Coronary artery (tissue), 2 donors: Measurements from ENCODE around the gene SH3D19.

Experiments used
- DNase-seq: peaks from one replicate; pipeline ENCODE4 v3.0.0-alpha.2; 2017; ENCODE audit warnings: low spot score
- H3K27ac ChIP-seq, 2 donors: fragments of 200-600 bp; sonication (generic); one replicate each; pipeline ENCODE4 v1.5.1; 2016 to 2019
- H3K4me3 ChIP-seq: fragments of 200-600 bp; sonication (generic); 2 replicates; pipeline ENCODE4 v1.5.1; 2016; ENCODE audit warnings: mild to moderate bottlenecking, moderate library complexity
- TF ChIP-seq, protein P1 (sequence below): fragments of 200-600 bp; sonication (generic); IDR thresholded peaks from one replicate; pipeline ENCODE4 v1.5.1; 2019; ENCODE audit warnings: antibody characterized with exemption

The SH3D19 gene

DNA sequence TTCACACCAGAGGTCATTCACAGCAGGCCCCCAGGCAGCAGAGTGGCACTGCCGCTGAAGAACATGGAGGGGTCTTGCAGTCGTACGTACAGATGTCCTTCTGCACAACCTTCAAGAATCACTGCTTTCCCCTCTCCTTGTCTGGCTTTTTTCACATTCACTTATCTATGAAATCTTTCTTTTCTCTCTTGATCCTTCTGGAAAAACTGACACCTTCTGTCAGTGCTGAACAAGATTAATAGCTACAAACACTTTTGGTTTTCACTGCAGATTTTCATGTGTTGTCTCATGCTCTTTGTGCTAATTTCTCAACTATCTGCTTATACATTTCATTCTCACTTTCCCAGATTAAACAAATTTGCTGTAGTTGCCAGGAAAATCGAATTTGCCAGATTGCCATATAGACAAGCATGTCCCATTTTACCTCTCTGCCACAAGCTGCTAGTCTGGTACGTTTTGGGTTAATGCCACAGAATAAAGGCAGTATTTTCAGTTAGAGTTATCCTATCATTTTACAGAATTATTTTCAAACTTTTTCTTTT lies 142.9 kb downstream of the SH3D19 start:
- no peak overlapping the region for H3K27ac ChIP-seq

DNA sequence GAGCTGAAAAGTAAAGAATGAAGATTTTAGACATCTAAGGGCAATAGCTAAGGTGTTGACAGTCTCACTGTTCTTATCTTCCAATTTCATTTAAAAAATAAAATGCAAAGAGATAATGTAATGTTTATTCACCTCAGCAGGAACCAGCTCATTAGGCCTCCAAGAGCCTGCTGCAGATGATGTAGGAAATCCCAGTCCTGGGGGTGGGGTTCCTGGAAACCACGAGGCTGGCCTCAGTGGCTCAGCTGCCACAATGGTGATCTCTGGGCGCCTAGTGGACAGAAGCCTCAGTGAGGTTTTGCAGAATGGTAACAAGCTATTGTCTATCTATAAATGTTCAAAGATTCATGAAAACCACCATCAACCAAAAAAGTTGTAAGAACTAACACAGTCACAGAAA lies 148.7 kb downstream of the SH3D19 start:
- TF ChIP-seq, protein P1, sequence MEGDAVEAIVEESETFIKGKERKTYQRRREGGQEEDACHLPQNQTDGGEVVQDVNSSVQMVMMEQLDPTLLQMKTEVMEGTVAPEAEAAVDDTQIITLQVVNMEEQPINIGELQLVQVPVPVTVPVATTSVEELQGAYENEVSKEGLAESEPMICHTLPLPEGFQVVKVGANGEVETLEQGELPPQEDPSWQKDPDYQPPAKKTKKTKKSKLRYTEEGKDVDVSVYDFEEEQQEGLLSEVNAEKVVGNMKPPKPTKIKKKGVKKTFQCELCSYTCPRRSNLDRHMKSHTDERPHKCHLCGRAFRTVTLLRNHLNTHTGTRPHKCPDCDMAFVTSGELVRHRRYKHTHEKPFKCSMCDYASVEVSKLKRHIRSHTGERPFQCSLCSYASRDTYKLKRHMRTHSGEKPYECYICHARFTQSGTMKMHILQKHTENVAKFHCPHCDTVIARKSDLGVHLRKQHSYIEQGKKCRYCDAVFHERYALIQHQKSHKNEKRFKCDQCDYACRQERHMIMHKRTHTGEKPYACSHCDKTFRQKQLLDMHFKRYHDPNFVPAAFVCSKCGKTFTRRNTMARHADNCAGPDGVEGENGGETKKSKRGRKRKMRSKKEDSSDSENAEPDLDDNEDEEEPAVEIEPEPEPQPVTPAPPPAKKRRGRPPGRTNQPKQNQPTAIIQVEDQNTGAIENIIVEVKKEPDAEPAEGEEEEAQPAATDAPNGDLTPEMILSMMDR, result no peak
- Histone ChIP-seq H3K27ac (no peak overlapping the region), H3K4me3 (no peak overlapping the region)
- no peak for DNase-seq

More for the DNA sequence above, 142.9 kb downstream of the SH3D19 start:
- TF ChIP-seq, protein P1, result no peak
- H3K4me3 ChIP-seq, result no peak overlapping the region
- no peak for DNase-seq

DNA sequence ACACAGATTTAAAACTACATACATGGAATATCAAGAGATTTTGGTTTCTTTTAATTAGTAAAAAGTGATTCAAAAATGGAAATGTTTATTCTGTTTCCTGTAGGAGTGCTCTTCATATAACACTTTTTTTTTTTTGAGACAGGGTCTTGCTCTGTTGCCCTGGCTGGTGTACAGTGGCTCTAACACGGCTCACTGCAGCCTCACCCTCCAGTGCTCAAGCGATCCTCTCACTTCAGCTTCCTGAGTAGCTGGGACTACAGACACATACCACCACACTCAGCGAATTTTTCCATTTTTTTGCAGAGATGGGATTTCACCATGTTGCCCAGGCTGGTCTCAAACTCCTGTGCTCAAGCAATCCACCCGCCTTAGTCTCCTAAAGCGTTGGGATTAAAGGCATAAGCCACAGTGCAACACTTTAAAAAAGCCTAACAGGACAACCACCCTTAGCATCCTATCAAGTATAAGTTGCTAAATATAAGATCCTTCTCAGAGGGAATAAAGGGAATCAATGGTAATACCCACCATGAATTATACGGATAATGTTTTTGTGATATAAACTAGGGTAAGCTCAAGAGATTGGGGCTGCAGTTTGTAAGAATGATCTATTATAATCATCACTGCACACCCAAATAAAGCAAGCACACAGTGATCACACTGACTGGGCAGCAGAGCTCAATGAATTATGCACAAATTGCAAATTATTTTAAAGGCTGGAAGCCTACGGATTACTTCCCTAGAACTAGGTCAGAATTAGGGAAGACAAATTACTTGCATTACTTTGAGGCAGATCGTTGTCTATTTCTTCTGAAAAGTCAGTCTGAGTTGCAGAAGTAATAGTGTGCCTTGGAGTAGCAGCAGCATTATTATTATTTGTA lies 149.4 kb downstream of the SH3D19 start:
- DNase-seq, result no peak
- H3K4me3 ChIP-seq, result no peak overlapping the region
- TF ChIP-seq, protein P1, result no peak
- H3K27ac ChIP-seq, result no peak overlapping the region

DNA sequence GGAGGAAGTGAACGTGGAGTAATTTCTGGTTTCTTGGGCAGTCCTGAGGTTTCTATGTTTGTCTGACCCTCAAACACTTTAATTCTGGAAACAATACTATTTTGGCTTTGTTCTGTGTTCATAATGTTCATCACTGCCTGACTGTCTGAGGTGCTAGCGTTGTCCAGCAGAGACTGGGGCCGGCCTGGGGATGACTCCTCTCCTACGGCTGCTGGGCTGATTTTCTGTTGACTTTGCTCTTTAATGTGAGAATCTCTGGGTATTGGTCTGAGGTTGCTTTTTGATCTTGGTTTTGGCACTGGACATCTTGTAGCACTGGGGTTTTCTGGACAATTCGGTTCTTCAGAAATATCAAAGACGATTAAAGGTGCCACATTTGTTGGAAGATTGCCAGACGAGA lies 150.2 kb downstream of the SH3D19 start:
- no peak for DNase-seq
- TF ChIP-seq, protein P1, result no peak
- Histone ChIP-seq H3K4me3 (no peak overlapping the region), H3K27ac (peak overlapping the region in 1 of 2 donors; percentile 56)

DNA sequence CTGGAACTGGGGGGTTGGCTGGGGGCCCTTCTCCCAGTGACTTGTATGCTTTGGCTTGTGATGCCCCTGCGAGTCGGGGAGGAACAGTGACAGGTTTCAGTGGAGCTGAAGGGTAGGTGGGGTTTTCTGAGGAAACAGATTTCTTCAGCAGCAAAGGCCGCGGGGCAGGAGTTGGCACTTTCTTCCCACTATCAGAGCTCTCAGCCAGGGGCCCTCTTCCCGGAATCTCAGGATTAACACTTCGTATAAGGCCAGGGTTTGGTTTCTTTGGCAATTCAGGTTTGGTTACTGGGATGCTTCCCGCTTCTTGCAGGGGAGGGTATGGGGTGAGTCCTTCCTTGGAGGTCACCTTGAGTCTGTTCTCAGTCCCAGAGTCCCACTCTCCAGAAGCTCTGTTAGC lies 150.6 kb downstream of the SH3D19 start:
- TF ChIP-seq, protein P1, result no peak
- no peak overlapping the region for H3K4me3 ChIP-seq
- no peak for DNase-seq
- H3K27ac ChIP-seq, result peak overlapping the region in 1 of 2 donors; percentile 56

DNA sequence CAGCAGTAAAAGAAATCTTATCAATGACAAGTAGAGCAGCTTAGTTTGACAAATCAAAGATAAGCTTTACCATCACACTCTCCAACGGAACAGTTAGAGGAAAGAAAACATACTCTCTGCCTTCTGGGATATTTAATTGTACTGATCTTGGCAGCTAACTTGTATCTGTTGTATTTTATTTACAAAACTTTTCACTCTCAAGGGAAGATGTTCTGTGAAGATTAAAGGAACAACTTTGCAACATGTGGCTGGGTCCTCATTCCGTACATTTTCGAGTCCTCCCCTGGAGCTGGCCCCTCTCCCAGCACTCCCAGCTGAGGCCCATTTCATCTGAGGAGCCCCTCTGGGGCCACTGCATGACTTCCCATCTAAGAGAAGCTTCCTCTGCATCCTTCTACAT lies 151.5 kb downstream of the SH3D19 start:
- H3K27ac ChIP-seq, result peak overlapping the region in 1 of 2 donors; percentile 56
- DNase-seq, result no peak
- H3K4me3 ChIP-seq, result no peak overlapping the region
- TF ChIP-seq, protein P1, result no peak

DNA sequence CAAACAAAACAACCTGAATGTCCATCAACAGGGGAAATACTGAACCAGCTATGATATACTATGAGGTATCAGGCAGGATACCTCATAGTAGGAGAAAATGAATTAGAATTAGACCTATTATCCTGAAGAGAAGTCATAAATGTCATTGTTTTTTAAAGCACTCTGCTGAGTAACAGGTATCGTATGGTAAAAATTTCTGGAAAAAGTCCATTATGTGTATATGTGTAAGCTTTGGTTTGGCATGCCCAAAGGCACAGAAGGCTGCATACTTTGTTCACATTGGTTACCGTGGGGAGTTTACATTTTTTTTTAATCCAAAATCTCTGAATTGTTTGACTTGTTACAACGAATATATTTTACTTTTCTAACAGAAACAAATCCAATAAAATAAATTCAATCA lies 155.5 kb downstream of the SH3D19 start:
- Histone ChIP-seq H3K27ac (peak overlapping the region in 1 of 2 donors; percentile 63), H3K4me3 (no peak overlapping the region)
- TF ChIP-seq, protein P1, result no peak
- no peak for DNase-seq
